Measurements from ENCODE around the gene SUSD4.

Gene SUSD4

GRCh38 chr1:223226271-223226670 is 137.7 kb downstream of the SUSD4 start:
- no peak overlapping the region for H3K27ac ChIP-seq
- DNase-seq, result no peak
- no peak overlapping the region for H3K4me3 ChIP-seq (ENCODE audit: low read depth, low read length)
- H3K36me3 ChIP-seq (replicated peaks), result no peaks in the 10 kb centered on the region
- H3K27me3 ChIP-seq (replicated peaks), result no peaks in the 10 kb centered on the region
- TF ChIP-seq CTCF (IDR thresholded peaks at IDR 0.05; ENCODE audit: low read depth, low read length, missing control alignments), result no peak
- in situ Hi-C loops (cut with HindIII; ENCODE audit: low pct_ligation_motif_present, low sequenced_read_pairs), result no loop called here

GRCh38 chr1:223225481-223225880 is 138.5 kb downstream of the SUSD4 start:
- H3K27ac ChIP-seq, result no peak overlapping the region
- H3K36me3 ChIP-seq (replicated peaks), result no peaks in the 10 kb centered on the region
- no peak for TF ChIP-seq CTCF (IDR thresholded peaks at IDR 0.05; ENCODE audit: low read depth, low read length, missing control alignments)
- in situ Hi-C loops (cut with HindIII; ENCODE audit: low pct_ligation_motif_present, low sequenced_read_pairs), result no loop called here
- H3K4me3 ChIP-seq (ENCODE audit: low read depth, low read length), result no peak overlapping the region
- no peak for DNase-seq
- H3K27me3 ChIP-seq (replicated peaks), result no peaks in the 10 kb centered on the region

GRCh38 chr1:223225061-223225460 is 138.9 kb downstream of the SUSD4 start:
- in situ Hi-C loops (cut with HindIII; ENCODE audit: low pct_ligation_motif_present, low sequenced_read_pairs), result no loop called here
- Histone ChIP-seq H3K4me3 (ENCODE audit: low read depth, low read length) (no peak overlapping the region), H3K27me3 (replicated peaks) (no peaks in the 10 kb centered on the region), H3K27ac (no peak overlapping the region), H3K36me3 (replicated peaks) (no peaks in the 10 kb centered on the region)
- no peak for DNase-seq
- no peak for TF ChIP-seq CTCF (IDR thresholded peaks at IDR 0.05; ENCODE audit: low read depth, low read length, missing control alignments)

- Histone ChIP-seq H3K27ac (no peak overlapping the region), H3K4me3 (ENCODE audit: low read depth, low read length) (no peak overlapping the region), H3K36me3 (replicated peaks) (no peaks in the 10 kb centered on the region), H3K27me3 (replicated peaks) (no peaks in the 10 kb centered on the region)
- DNase-seq, result no peak
- in situ Hi-C loops (cut with HindIII; ENCODE audit: low pct_ligation_motif_present, low sequenced_read_pairs), result no loop called here
- no peak for TF ChIP-seq CTCF (IDR thresholded peaks at IDR 0.05; ENCODE audit: low read depth, low read length, missing control alignments)
Measured at GRCh38 chr1:223224465-223224864, 139.5 kb downstream of the SUSD4 start.

- Histone ChIP-seq H3K4me3 (ENCODE audit: low read depth, low read length) (no peak overlapping the region), H3K36me3 (replicated peaks) (no peaks in the 10 kb centered on the region), H3K27me3 (replicated peaks) (no peaks in the 10 kb centered on the region), H3K27ac (no peak overlapping the region)
- no peak for TF ChIP-seq CTCF (IDR thresholded peaks at IDR 0.05; ENCODE audit: low read depth, low read length, missing control alignments)
- in situ Hi-C loops (cut with HindIII; ENCODE audit: low pct_ligation_motif_present, low sequenced_read_pairs), result no loop called here
- DNase-seq, result no peak
Measured at GRCh38 chr1:223223091-223223995, 140.6 kb downstream of the SUSD4 start.
